HG03558 (cell line): ENCODE measurements around the gene MUC12.
"Not testable (repeated sequence)": the region's sequence is repeated elsewhere in the genome, so short reads cannot be mapped to it uniquely, and the experiment has no call there.

ENCODE experiments used
- ATAC-seq: cut with Tn5 transposase; IDR thresholded peaks from one replicate; pipeline ENCODE4 v1.9.1; 2021; ENCODE audit warnings: moderate number of reproducible peaks; ENCODE audit not compliant: unreplicated experiment; ENCODE audit errors: extremely low read depth

The MUC12 gene

GRCh38 chr7:100969066-100969615, at the start of gene MUC12:
MUC12 (plus strand) TSS chr7:100969565; CDS start chr7:100969623, 58 bp downstream.
- ATAC-seq: no peak

GRCh38 chr7:100919779-100920437, 49.5 kb upstream of the MUC12 start:
- not testable (repeated sequence) for ATAC-seq

- no peak for ATAC-seq
These were observed 48.3 kb upstream of the MUC12 start for GRCh38 chr7:100921039-100921438.

GRCh38 chr7:100923616-100924015, 45.7 kb upstream of the MUC12 start:
- not testable (repeated sequence) for ATAC-seq

- ATAC-seq: no peak
These were observed 39.6 kb upstream of the MUC12 start for GRCh38 chr7:100929808-100930174.

- ATAC-seq: no peak
These were observed 35.6 kb upstream of the MUC12 start for GRCh38 chr7:100933734-100934133.

GRCh38 chr7:100935381-100935780, 34.0 kb upstream of the MUC12 start:
- not testable (repeated sequence) for ATAC-seq

- ATAC-seq: not testable (repeated sequence)
These were observed 33.2 kb upstream of the MUC12 start for GRCh38 chr7:100936167-100936566.

GRCh38 chr7:100942045-100942774, 27.2 kb upstream of the MUC12 start:
- ATAC-seq: no peak

- no peak for ATAC-seq
These were observed 25.7 kb upstream of the MUC12 start for GRCh38 chr7:100943693-100944092.

GRCh38 chr7:100944138-100944537, 25.2 kb upstream of the MUC12 start:
- ATAC-seq: no peak

GRCh38 chr7:100946111-100946510, 23.3 kb upstream of the MUC12 start:
- no peak for ATAC-seq

- ATAC-seq: no peak
These were observed 22.5 kb upstream of the MUC12 start for GRCh38 chr7:100946766-100947365.

- no peak for ATAC-seq
These were observed 21.6 kb upstream of the MUC12 start for GRCh38 chr7:100947792-100948191.

GRCh38 chr7:100949227-100949932, 20.0 kb upstream of the MUC12 start, which contains the start of gene MUC3A:
MUC3A (plus strand) TSS chr7:100949534; CDS start chr7:100949625, 91 bp downstream.
- no peak for ATAC-seq

GRCh38 chr7:100949933-100950443, 19.4 kb upstream of the MUC12 start:
- ATAC-seq: no peak

- ATAC-seq: no peak
These were observed 18.2 kb upstream of the MUC12 start for GRCh38 chr7:100951172-100951571.

- no peak for ATAC-seq
These were observed 17.3 kb upstream of the MUC12 start for GRCh38 chr7:100951888-100952560.

- no peak for ATAC-seq
These were observed 16.7 kb upstream of the MUC12 start for GRCh38 chr7:100952641-100953040.
